Mucosa of descending colon (tissue), 3 donors: ENCODE results near the gene FOXN3. TPM values are rescaled to one million over a fixed set of nuclear protein-coding genes. Genes with fewer than 3 reads are reported as not detected.

Experiments used
- ATAC-seq: fragments of 200-7000 bp; cut with Tn5 transposase; one replicate; pipeline ENCODE4 v1.9.1; 2020; ENCODE audit warnings: mild to moderate bottlenecking, moderate library complexity
- DNase-seq, 3 donors: peaks; one replicate each; pipeline ENCODE4 v3.0.0-alpha.2; 2020
- H3K36me3 ChIP-seq: fragments of 200-600 bp; one replicate; pipeline ENCODE4 v1.8.0; 2021; ENCODE audit warnings: low read depth, mild to moderate bottlenecking
- H3K4me1 ChIP-seq: fragments of 200-600 bp; one replicate; pipeline ENCODE4 v1.8.0; 2021; ENCODE audit warnings: low read depth, mild to moderate bottlenecking
- H3K4me3 ChIP-seq: fragments of 200-600 bp; one replicate; pipeline ENCODE4 v1.8.0; 2021; ENCODE audit warnings: mild to moderate bottlenecking
- H3K9me3 ChIP-seq: fragments of 200-600 bp; one replicate; pipeline ENCODE4 v1.8.0; 2021; ENCODE audit warnings: mild to moderate bottlenecking
- CTCF ChIP-seq: fragments of 200-600 bp; IDR thresholded peaks from one replicate; pipeline ENCODE4 v1.8.0; 2022; ENCODE audit warnings: antibody characterized with exemption, mild to moderate bottlenecking
- intact Hi-C, 2 donors: fragments of 100-400 bp; cut with DNase I in 1 of 2; cut with micrococcal nuclease in 1 of 2; formaldehyde crosslinking; loops; one replicate each; pipeline versions ENCODE4 v1.11.0 to v1.11.1; 2022; cut with DNase I, micrococcal nuclease
- total RNA-seq, 3 donors: library from RNA; stranded (reverse); fragmentation: NEBNext Ultra II Directional in 2 of 3; extraction: Animal tissue kit (Norgen Biotek cat#: 25700) in 2 of 3; gene quantifications; one replicate each; pipeline versions ENCODE4 v1.2.1 to v1.2.4, GENCODE V29; 2021 to 2023
- donor health status: DM: no; HTN: no; CAD: no; lungs with moderate emphysema.
- donor health status: DM: no; HTN: no; CAD: no.
- donor health status: DM: no; HTN: yes; CAD: no.

Gene FOXN3
- total RNA-seq, 3 donors from 2014 or later: 77.4 to 154 (median 113) TPM

GRCh38 chr14:89244720-89245119 lies 172.3 kb downstream of the FOXN3 start:
- no peaks in the 10 kb centered on the region for H3K9me3 ChIP-seq
- intact Hi-C loops: no loop called here
- no peak for ATAC-seq
- no peak for TF ChIP-seq CTCF
- no peak overlapping the region for H3K4me3 ChIP-seq
- DNase-seq: no peak
- H3K4me1 ChIP-seq: no peaks in the 10 kb centered on the region
- H3K36me3 ChIP-seq: no peaks in the 10 kb centered on the region

GRCh38 chr14:89243741-89244140 lies 173.3 kb downstream of the FOXN3 start:
- intact Hi-C loops: no loop called here
- Histone ChIP-seq H3K4me3 (no peak overlapping the region), H3K9me3 (no peaks in the 10 kb centered on the region), H3K36me3 (no peaks in the 10 kb centered on the region), H3K4me1 (no peaks in the 10 kb centered on the region)
- ATAC-seq (no peak), DNase-seq (no peak)
- TF ChIP-seq CTCF: no peak

- no peaks in the 10 kb centered on the region for H3K4me1 ChIP-seq
- ATAC-seq (no peak), DNase-seq (no peak)
- intact Hi-C loops: no loop called here
- no peaks in the 10 kb centered on the region for H3K36me3 ChIP-seq
- H3K4me3 ChIP-seq: no peak overlapping the region
- TF ChIP-seq CTCF: no peak
- H3K9me3 ChIP-seq: no peaks in the 10 kb centered on the region
These were observed 173.7 kb downstream of the FOXN3 start for GRCh38 chr14:89243286-89243685.

- intact Hi-C loops: no loop called here
- Histone ChIP-seq H3K9me3 (no peaks in the 10 kb centered on the region), H3K36me3 (no peaks in the 10 kb centered on the region), H3K4me3 (no peak overlapping the region), H3K4me1 (no peaks in the 10 kb centered on the region)
- ATAC-seq (no peak), DNase-seq (no peak)
- TF ChIP-seq CTCF: no peak
These were observed 174.3 kb downstream of the FOXN3 start for GRCh38 chr14:89242652-89243279.

- intact Hi-C loops: no loop called here
- Histone ChIP-seq H3K4me1 (no peaks in the 10 kb centered on the region), H3K36me3 (no peaks in the 10 kb centered on the region), H3K4me3 (no peak overlapping the region), H3K9me3 (no peaks in the 10 kb centered on the region)
- no peak for TF ChIP-seq CTCF
- no peak for ATAC-seq
- no peak for DNase-seq
These were observed 174.9 kb downstream of the FOXN3 start for GRCh38 chr14:89241934-89242651.
